GM12878 (cell line): ENCODE results near the gene MGMT.

Experiments
- CTCF ChIP-seq, 3 experiments: IDR thresholded peaks in 2 of 3; conservative IDR thresholded peaks in 1 of 3; 2 replicates each; pipeline ENCODE4 v1.5.1; 2011; ENCODE audit warnings: low read depth in 3 of 3, low read length in 3 of 3, mild to moderate bottlenecking in 3 of 3, control low read depth in 2 of 3, moderate library complexity in 2 of 3, inconsistent platforms in 1 of 3, mixed read lengths in 1 of 3; ENCODE audit not compliant: control insufficient read depth in 2 of 3, insufficient read depth in 1 of 3; ENCODE audit errors: extremely low read depth in 1 of 3
- E4F1 ChIP-seq: fragments of 450-650 bp; IDR thresholded peaks from 2 replicates; pipeline ENCODE4 v1.6.1; 2018; ENCODE audit warnings: borderline replicate concordance, mild to moderate bottlenecking; ENCODE audit not compliant: partially characterized antibody
- HCFC1 ChIP-seq: fragments of 150-350 bp; IDR thresholded peaks from 2 replicates; pipeline ENCODE4 v1.6.1; 2014; ENCODE audit warnings: low read length
- MAX ChIP-seq: IDR thresholded peaks from 2 replicates; pipeline ENCODE4 v1.6.1; 2012; ENCODE audit warnings: low read depth, low read length, improper control_type of control experiment
- MEF2B ChIP-seq: fragments of 450-650 bp; IDR thresholded peaks from 2 replicates; pipeline ENCODE4 v1.6.1; 2018; ENCODE audit warnings: mild to moderate bottlenecking, moderate library complexity; ENCODE audit not compliant: partially characterized antibody, poor library complexity, severe bottlenecking
- NFIC ChIP-seq: IDR thresholded peaks from 2 replicates; pipeline ENCODE4 v1.6.1; 2012; ENCODE audit warnings: low read depth, mild to moderate bottlenecking, inconsistent platforms, low read length, moderate library complexity
- POLR2A ChIP-seq: IDR thresholded peaks from 2 replicates; pipeline ENCODE4 v1.6.1; 2011; ENCODE audit warnings: low read depth, mild to moderate bottlenecking, low read length
- RB1 ChIP-seq: fragments of 450-650 bp; formaldehyde crosslinking; IDR thresholded peaks from 2 replicates; pipeline ENCODE4 v1.6.1; 2017; ENCODE audit warnings: mild to moderate bottlenecking, borderline replicate concordance
- SUZ12 ChIP-seq: fragments of 200-600 bp; sonication (generic); IDR thresholded peaks from one replicate; pipeline ENCODE4 v1.6.1; 2018; ENCODE audit warnings: antibody characterized with exemption, mild to moderate bottlenecking; ENCODE audit not compliant: unreplicated experiment
- TARDBP ChIP-seq: IDR thresholded peaks from 2 replicates; pipeline ENCODE4 v1.6.1; 2016; ENCODE audit warnings: borderline replicate concordance

- TF ChIP-seq MAX (no peak), E4F1 (no peak), CTCF (IDR thresholded peaks at IDR 0.05 in 2 of 3, conservative IDR thresholded peaks at IDR 0.05 in 1 of 3; ENCODE audit: control insufficient read depth in 2 of 3, extremely low read depth in 1 of 3, insufficient read depth in 1 of 3, low read depth in 3 of 3, low read length in 3 of 3) (no peak), TARDBP (no peak), POLR2A (no peak), RB1 (no peak), SUZ12 (no peak), NFIC (no peak), HCFC1 (no peak), MEF2B (no peak)
These were observed 274.4 kb downstream of the MGMT start for GRCh38 chr10:129741280-129741977.
